NCI-H1048 (cell line): ENCODE data around the gene SCFD2.
"Not testable (repeated sequence)": the region's sequence is repeated elsewhere in the genome, so short reads cannot be mapped to it uniquely, and the experiment has no call there.

Experiments
- DNase-seq: peaks from one replicate; lab custom pipeline; 2025; lab: John Stamatoyannopoulos, UW

The SCFD2 gene

GRCh38 chr4:53237811-53238210, 128.1 kb downstream of the SCFD2 start:
- DNase-seq = not testable (repeated sequence)

GRCh38 chr4:53236624-53237023, 129.2 kb downstream of the SCFD2 start:
- not testable (repeated sequence) for DNase-seq

GRCh38 chr4:53235547-53235946, 130.3 kb downstream of the SCFD2 start:
- no peak for DNase-seq

- DNase-seq = no peak
Observed at GRCh38 chr4:53234669-53235068, 131.2 kb downstream of the SCFD2 start.

GRCh38 chr4:53234111-53234510, 131.8 kb downstream of the SCFD2 start:
- no peak for DNase-seq

- no peak for DNase-seq
Observed at GRCh38 chr4:53233114-53233795, 132.6 kb downstream of the SCFD2 start.

GRCh38 chr4:53232371-53232770, 133.5 kb downstream of the SCFD2 start:
- no peak for DNase-seq

GRCh38 chr4:53228036-53228435, 137.8 kb downstream of the SCFD2 start:
- DNase-seq = no peak

- no peak for DNase-seq
Observed at GRCh38 chr4:53227451-53227850, 138.4 kb downstream of the SCFD2 start.

- DNase-seq = no peak
Observed at GRCh38 chr4:53221832-53222480, 143.9 kb downstream of the SCFD2 start.

GRCh38 chr4:53219148-53219547, 146.7 kb downstream of the SCFD2 start:
- not testable (repeated sequence) for DNase-seq

- no peak for DNase-seq
Observed at GRCh38 chr4:53208753-53209152, 157.1 kb downstream of the SCFD2 start.

GRCh38 chr4:53205970-53206369, 159.9 kb downstream of the SCFD2 start:
- no peak for DNase-seq

GRCh38 chr4:53199356-53199755, 166.5 kb downstream of the SCFD2 start:
- no peak for DNase-seq

- DNase-seq = no peak
Observed at GRCh38 chr4:53197772-53198142, 168.1 kb downstream of the SCFD2 start.

- peak; percentile 55 for DNase-seq
Observed at GRCh38 chr4:53196882-53197771, 168.7 kb downstream of the SCFD2 start.

GRCh38 chr4:53195815-53196661, 169.8 kb downstream of the SCFD2 start:
- no peak for DNase-seq

GRCh38 chr4:53194727-53195126, 171.1 kb downstream of the SCFD2 start:
- DNase-seq = no peak

GRCh38 chr4:53193111-53193510, 172.8 kb downstream of the SCFD2 start:
- DNase-seq = no peak

- no peak for DNase-seq
Observed at GRCh38 chr4:53192496-53192895, 173.4 kb downstream of the SCFD2 start.

GRCh38 chr4:53191997-53192396, 173.9 kb downstream of the SCFD2 start:
- DNase-seq = no peak

- DNase-seq = no peak
Observed at GRCh38 chr4:53189011-53189410, 176.8 kb downstream of the SCFD2 start.
